Liver (tissue), 9 donors: ENCODE data around the gene NAA35. TPM values are rescaled to one million over a fixed set of nuclear protein-coding genes. Genes with fewer than 3 reads are reported as not detected.

Experiments
- DNase-seq: peaks from one replicate; pipeline ENCODE4 v3.0.0-alpha.2; 2017; ENCODE audit warnings: low spot score
- H3K27ac ChIP-seq, 2 donors: one replicate each; pipeline ENCODE4 v1.7.0; 2013; ENCODE audit warnings: inconsistent platforms in 2 of 2, low read length in 2 of 2, control low read depth in 1 of 2, low read depth in 1 of 2, mild to moderate bottlenecking in 1 of 2
- H3K27me3 ChIP-seq, 4 donors: one replicate each; pipeline versions ENCODE4 v1.6.1 to v1.7.0; 2013; ENCODE audit warnings: low read length in 3 of 4, inconsistent platforms in 1 of 4, mild to moderate bottlenecking in 1 of 4, moderate library complexity in 1 of 4; ENCODE audit not compliant: control insufficient read depth in 4 of 4, insufficient read depth in 4 of 4
- H3K36me3 ChIP-seq, 4 donors: one replicate each; pipeline versions ENCODE4 v1.6.1 to v1.7.0; 2013; ENCODE audit warnings: low read length in 3 of 4, mild to moderate bottlenecking in 3 of 4, low read depth in 1 of 4, moderate library complexity in 1 of 4; ENCODE audit not compliant: control insufficient read depth in 4 of 4, insufficient read depth in 3 of 4
- H3K4me1 ChIP-seq, 4 donors: one replicate each; pipeline versions ENCODE4 v1.6.1 to v1.7.0; 2013; ENCODE audit warnings: low read length in 3 of 4, mild to moderate bottlenecking in 3 of 4, moderate library complexity in 1 of 4; ENCODE audit not compliant: control insufficient read depth in 4 of 4, insufficient read depth in 4 of 4
- H3K4me3 ChIP-seq, 3 donors: one replicate each; pipeline versions ENCODE4 v1.6.1 to v1.7.0; 2013; ENCODE audit warnings: low read length in 3 of 3, control low read depth in 1 of 3, low read depth in 1 of 3, mild to moderate bottlenecking in 1 of 3
- H3K9ac ChIP-seq, 2 donors: one replicate each; pipeline ENCODE4 v1.7.0; 2013; ENCODE audit warnings: low read length in 2 of 2, mild to moderate bottlenecking in 2 of 2, moderate library complexity in 2 of 2, control low read depth in 1 of 2, low read depth in 1 of 2
- H3K9me3 ChIP-seq, 4 donors: one replicate each; pipeline versions ENCODE4 v1.6.1 to v1.7.0; 2013; ENCODE audit warnings: low read length in 3 of 4; ENCODE audit not compliant: control insufficient read depth in 4 of 4
- EGR1 ChIP-seq, 2 donors: IDR thresholded peaks; 2 replicates each; pipeline ENCODE4 v1.6.1; 2016 to 2018; ENCODE audit warnings: antibody characterized with exemption in 2 of 2, low read depth in 2 of 2
- FOXA1 ChIP-seq: IDR thresholded peaks from 2 replicates; pipeline ENCODE4 v1.6.1; 2016; ENCODE audit warnings: antibody characterized with exemption
- FOXA2 ChIP-seq: IDR thresholded peaks from 2 replicates; pipeline ENCODE4 v1.6.1; 2016; ENCODE audit warnings: antibody characterized with exemption
- GABPA ChIP-seq, 2 donors: IDR thresholded peaks in 1 of 2; conservative IDR thresholded peaks in 1 of 2; 2 replicates each; pipeline ENCODE4 v1.6.1; 2016; ENCODE audit warnings: antibody characterized with exemption in 2 of 2, mild to moderate bottlenecking in 1 of 2, moderate library complexity in 1 of 2
- HNF4A ChIP-seq, 2 donors: conservative IDR thresholded peaks; 2 replicates each; pipeline ENCODE4 v1.6.1; 2016; ENCODE audit warnings: antibody characterized with exemption in 2 of 2, mild to moderate bottlenecking in 2 of 2
- HNF4G ChIP-seq: IDR thresholded peaks from 2 replicates; pipeline ENCODE4 v1.6.1; 2016; ENCODE audit warnings: antibody characterized with exemption
- JUND ChIP-seq, 2 donors: IDR thresholded peaks; 2 replicates each; pipeline ENCODE4 v1.6.1; 2016; ENCODE audit warnings: antibody characterized with exemption in 2 of 2
- NR2F2 ChIP-seq: IDR thresholded peaks from 2 replicates; pipeline ENCODE4 v1.6.1; 2016; ENCODE audit warnings: antibody characterized with exemption
- RAD21 ChIP-seq, 2 donors: IDR thresholded peaks; 2 replicates each; pipeline ENCODE4 v1.6.1; 2016; ENCODE audit warnings: antibody characterized with exemption in 2 of 2, mild to moderate bottlenecking in 2 of 2
- REST ChIP-seq: IDR thresholded peaks from 2 replicates; pipeline ENCODE4 v1.6.1; 2016; ENCODE audit warnings: antibody characterized with exemption, mild to moderate bottlenecking
- RXRA ChIP-seq, 2 donors: IDR thresholded peaks; 2 replicates each; pipeline ENCODE4 v1.6.1; 2017 to 2018; ENCODE audit warnings: antibody characterized with exemption in 2 of 2, mild to moderate bottlenecking in 1 of 2
- SP1 ChIP-seq: IDR thresholded peaks from 2 replicates; pipeline ENCODE4 v1.6.1; 2018; ENCODE audit warnings: antibody characterized with exemption, mild to moderate bottlenecking
- TAF1 ChIP-seq: conservative IDR thresholded peaks from 2 replicates; pipeline ENCODE4 v1.6.1; 2016; ENCODE audit warnings: antibody characterized with exemption, mild to moderate bottlenecking
- YY1 ChIP-seq: IDR thresholded peaks from 2 replicates; pipeline ENCODE4 v1.6.1; 2016; ENCODE audit warnings: antibody characterized with exemption, mild to moderate bottlenecking
- WGBS: extraction: QIAGEN DNeasy Blood & Tissue Kit; methylation state at CpG from one replicate; pipeline ENCODE4 v1.1.7; 2013; 5-methylcytosine and 5-hydroxymethylcytosine counted together
- polyA plus RNA-seq, 2 donors: library from polyadenylated mRNA; stranded (reverse) in 1 of 2; unstranded in 1 of 2; fragments of 200-250 nt in 1 of 2; fragments of >200 nt in 1 of 2; fragmentation: Nextera tagmentation in 1 of 2; extraction: Ambion mirVana in 1 of 2; gene quantifications; one replicate each; pipeline versions ENCODE4 v1.2.1 to v1.2.3, GENCODE V29; 2013 to 2015
- total RNA-seq, 2 donors: library from RNA; depleted of rRNA; stranded (reverse); fragments of >200 nt; gene quantifications; one replicate each; pipeline ENCODE4 v1.2.3, GENCODE V29; 2014
- TF ChIP-seq, protein P1 (sequence below): IDR thresholded peaks from 2 replicates; pipeline ENCODE4 v1.6.1; 2016; ENCODE audit warnings: antibody characterized with exemption
- TF ChIP-seq, protein P2 (sequence below): fragments of 150-350 bp; IDR thresholded peaks from 2 replicates; pipeline ENCODE4 v1.5.1; 2017; ENCODE audit warnings: improper control_type of control experiment, low read depth, low read length; ENCODE audit not compliant: missing input control
- TF ChIP-seq, protein P3 (sequence below): IDR thresholded peaks from 2 replicates; pipeline ENCODE4 v1.6.1; 2016; ENCODE audit warnings: antibody characterized with exemption
- TF ChIP-seq, protein P4 (sequence below): IDR thresholded peaks from 2 replicates; pipeline ENCODE4 v1.6.1; 2016; ENCODE audit warnings: antibody characterized with exemption
- donor health status: healthy.
- donor health status: healthy.
- donor health status: healthy.
- donor health status: healthy.
- donor health status: healthy.

The NAA35 gene
- total and polyA plus RNA-seq, 4 donors, result 5.2 to 14.8 (median 9.2) TPM

DNA sequence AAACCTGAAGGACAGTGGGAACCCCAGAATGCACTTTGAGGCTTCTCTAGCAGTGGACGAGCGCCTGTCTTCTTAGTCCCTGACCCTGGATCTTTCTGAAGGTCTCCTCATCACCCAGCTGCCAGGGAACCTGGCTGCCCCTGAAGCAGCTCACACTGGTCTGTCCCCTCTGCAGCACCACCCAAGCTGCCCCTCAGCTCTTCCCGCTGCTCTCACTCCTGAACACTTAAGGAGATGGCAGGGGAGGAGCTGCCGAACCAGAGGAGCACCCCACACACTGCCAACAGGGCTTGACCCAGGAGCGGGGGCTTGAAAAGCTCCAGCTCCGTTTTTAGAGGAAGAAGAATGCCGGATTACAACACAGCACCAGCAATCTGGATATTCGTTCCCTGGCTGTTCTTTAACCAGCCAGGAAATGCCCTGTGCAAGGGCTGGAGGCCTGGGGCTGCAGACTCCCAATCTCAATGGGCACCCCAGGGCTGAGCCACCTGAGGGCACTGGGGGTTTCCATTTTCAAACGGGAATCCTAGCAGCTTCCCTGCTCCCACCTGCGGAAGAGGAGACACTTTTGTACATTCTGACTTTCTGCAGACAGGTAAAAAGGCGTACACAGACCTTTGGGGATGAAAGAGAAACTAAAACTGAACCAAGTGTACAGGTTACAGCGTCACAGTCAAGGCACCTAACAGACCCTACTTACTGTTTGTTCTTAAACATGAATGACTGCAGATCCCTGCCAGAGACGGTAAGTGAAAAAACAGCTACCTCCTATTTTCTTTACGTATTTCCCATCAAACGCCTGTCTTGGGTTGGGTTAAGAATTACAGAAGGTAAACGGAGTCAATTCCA is 122.1 kb downstream of the NAA35 start:
- H3K4me3 ChIP-seq, result peak overlapping the region; percentile 36 to 78 (median 47)
- peak overlapping the region in 1 of 2 donors; percentile 68 for H3K9ac ChIP-seq
- TF ChIP-seq REST (peak; percentile 31), HNF4A (conservative IDR thresholded peaks at IDR 0.05) (peak in 1 of 2 donors; percentile 5), SP1 (peak; percentile 54), YY1 (peak; percentile 38), HNF4G (no peak), RAD21 (IDR thresholded peaks at IDR 0.05) (peak in 1 of 2 donors; percentile 20), RXRA (IDR thresholded peaks at IDR 0.05) (peak in 1 of 2 donors; percentile 13)
- TF ChIP-seq, protein P1, sequence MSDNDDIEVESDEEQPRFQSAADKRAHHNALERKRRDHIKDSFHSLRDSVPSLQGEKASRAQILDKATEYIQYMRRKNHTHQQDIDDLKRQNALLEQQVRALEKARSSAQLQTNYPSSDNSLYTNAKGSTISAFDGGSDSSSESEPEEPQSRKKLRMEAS, result no peak
- 35% methylated on average over 16 of the region's 16 CpGs for WGBS
- no peaks in the 10 kb centered on the region for H3K27me3 ChIP-seq
- no peaks in the 10 kb centered on the region for H3K36me3 ChIP-seq
- peak overlapping the region; percentile 19 to 77 for H3K27ac ChIP-seq
- no peaks in the 10 kb centered on the region for H3K9me3 ChIP-seq
- peaks cover 1 to 16% (median 11%) of the 10 kb centered on the region in 4 donors for H3K4me1 ChIP-seq
- no peak for DNase-seq

GRCh38 chr9:86064220-86064619 is 123.3 kb downstream of the NAA35 start:
- WGBS, result 52% methylated on average over 2 of the region's 2 CpGs
- no peak for TF ChIP-seq TAF1
- TF ChIP-seq FOXA2, result no peak
- TF ChIP-seq SP1, result no peak
- no peak for TF ChIP-seq EGR1 (IDR thresholded peaks at IDR 0.05; ENCODE audit: low read depth in 2 of 2)
- TF ChIP-seq NR2F2, result no peak
- no peak for TF ChIP-seq FOXA1
- TF ChIP-seq RXRA (IDR thresholded peaks at IDR 0.05), result no peak
- TF ChIP-seq GABPA (IDR thresholded peaks at IDR 0.05 in 1 of 2, conservative IDR thresholded peaks at IDR 0.05 in 1 of 2), result no peak
- TF ChIP-seq RAD21 (IDR thresholded peaks at IDR 0.05), result no peak
- TF ChIP-seq, protein P2, sequence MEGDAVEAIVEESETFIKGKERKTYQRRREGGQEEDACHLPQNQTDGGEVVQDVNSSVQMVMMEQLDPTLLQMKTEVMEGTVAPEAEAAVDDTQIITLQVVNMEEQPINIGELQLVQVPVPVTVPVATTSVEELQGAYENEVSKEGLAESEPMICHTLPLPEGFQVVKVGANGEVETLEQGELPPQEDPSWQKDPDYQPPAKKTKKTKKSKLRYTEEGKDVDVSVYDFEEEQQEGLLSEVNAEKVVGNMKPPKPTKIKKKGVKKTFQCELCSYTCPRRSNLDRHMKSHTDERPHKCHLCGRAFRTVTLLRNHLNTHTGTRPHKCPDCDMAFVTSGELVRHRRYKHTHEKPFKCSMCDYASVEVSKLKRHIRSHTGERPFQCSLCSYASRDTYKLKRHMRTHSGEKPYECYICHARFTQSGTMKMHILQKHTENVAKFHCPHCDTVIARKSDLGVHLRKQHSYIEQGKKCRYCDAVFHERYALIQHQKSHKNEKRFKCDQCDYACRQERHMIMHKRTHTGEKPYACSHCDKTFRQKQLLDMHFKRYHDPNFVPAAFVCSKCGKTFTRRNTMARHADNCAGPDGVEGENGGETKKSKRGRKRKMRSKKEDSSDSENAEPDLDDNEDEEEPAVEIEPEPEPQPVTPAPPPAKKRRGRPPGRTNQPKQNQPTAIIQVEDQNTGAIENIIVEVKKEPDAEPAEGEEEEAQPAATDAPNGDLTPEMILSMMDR, result no peak
- TF ChIP-seq, protein P1, result no peak
- no peak for TF ChIP-seq YY1
- TF ChIP-seq, protein P3, sequence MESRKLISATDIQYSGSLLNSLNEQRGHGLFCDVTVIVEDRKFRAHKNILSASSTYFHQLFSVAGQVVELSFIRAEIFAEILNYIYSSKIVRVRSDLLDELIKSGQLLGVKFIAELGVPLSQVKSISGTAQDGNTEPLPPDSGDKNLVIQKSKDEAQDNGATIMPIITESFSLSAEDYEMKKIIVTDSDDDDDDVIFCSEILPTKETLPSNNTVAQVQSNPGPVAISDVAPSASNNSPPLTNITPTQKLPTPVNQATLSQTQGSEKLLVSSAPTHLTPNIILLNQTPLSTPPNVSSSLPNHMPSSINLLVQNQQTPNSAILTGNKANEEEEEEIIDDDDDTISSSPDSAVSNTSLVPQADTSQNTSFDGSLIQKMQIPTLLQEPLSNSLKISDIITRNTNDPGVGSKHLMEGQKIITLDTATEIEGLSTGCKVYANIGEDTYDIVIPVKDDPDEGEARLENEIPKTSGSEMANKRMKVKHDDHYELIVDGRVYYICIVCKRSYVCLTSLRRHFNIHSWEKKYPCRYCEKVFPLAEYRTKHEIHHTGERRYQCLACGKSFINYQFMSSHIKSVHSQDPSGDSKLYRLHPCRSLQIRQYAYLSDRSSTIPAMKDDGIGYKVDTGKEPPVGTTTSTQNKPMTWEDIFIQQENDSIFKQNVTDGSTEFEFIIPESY, result no peak
- no peak for TF ChIP-seq JUND (IDR thresholded peaks at IDR 0.05)
- TF ChIP-seq REST, result no peak
- TF ChIP-seq, protein P4, sequence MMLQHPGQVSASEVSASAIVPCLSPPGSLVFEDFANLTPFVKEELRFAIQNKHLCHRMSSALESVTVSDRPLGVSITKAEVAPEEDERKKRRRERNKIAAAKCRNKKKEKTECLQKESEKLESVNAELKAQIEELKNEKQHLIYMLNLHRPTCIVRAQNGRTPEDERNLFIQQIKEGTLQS, result no peak
- no peak for TF ChIP-seq HNF4G
- H3K27me3 ChIP-seq, result no peaks in the 10 kb centered on the region
- DNase-seq, result no peak
- no peak overlapping the region for H3K4me3 ChIP-seq
- no peak overlapping the region for H3K9ac ChIP-seq
- no peaks in the 10 kb centered on the region for H3K36me3 ChIP-seq
- H3K9me3 ChIP-seq, result no peaks in the 10 kb centered on the region
- peaks cover 1 to 16% (median 11%) of the 10 kb centered on the region in 4 donors for H3K4me1 ChIP-seq
- no peak overlapping the region for H3K27ac ChIP-seq
